A549 (cell line): ENCODE results near the gene BRD3OS.

ENCODE experiments used
- BCL3 ChIP-seq: fragments of >200 bp; sonication (Bioruptor Twin); formaldehyde crosslinking; IDR thresholded peaks from 3 replicates; pipeline ENCODE4 v1.6.1; 2016
- CEBPB ChIP-seq, 2 experiments: fragments of >200 bp in 1 of 2; sonication (Bioruptor Twin) in 1 of 2; formaldehyde crosslinking in 1 of 2; IDR thresholded peaks; 2 replicates each; pipeline ENCODE4 v1.6.1; 2012 to 2016
- EP300 ChIP-seq, 2 experiments: fragments of >200 bp; sonication (Bioruptor Twin); formaldehyde crosslinking; IDR thresholded peaks; 2 replicates in 1 of 2; 3 replicates in 1 of 2; pipeline ENCODE4 v1.6.1; 2016 to 2017
- FOXS1 ChIP-seq: fragments of 250-450 bp; sonication (Bioruptor Pico); IDR thresholded peaks from 2 replicates; pipeline ENCODE4 v1.5.0; 2020; ENCODE audit warnings: mild to moderate bottlenecking, moderate library complexity
- POLR2A ChIP-seq: IDR thresholded peaks from 2 replicates; pipeline ENCODE4 v1.6.1; 2012; ENCODE audit warnings: mild to moderate bottlenecking, low read length
- RARB ChIP-seq: fragments of 250-450 bp; sonication (Bioruptor Pico); IDR thresholded peaks from 2 replicates; pipeline ENCODE4 v1.8.0; 2021; ENCODE audit warnings: mild to moderate bottlenecking, moderate library complexity
- REST ChIP-seq: fragments of 200-600 bp; sonication (generic); IDR thresholded peaks from 2 replicates; pipeline ENCODE4 v1.6.1; 2016; ENCODE audit warnings: antibody characterized with exemption, mild to moderate bottlenecking, moderate library complexity
- TF ChIP-seq, protein P1 (sequence below): fragments of >200 bp; sonication (Bioruptor Twin); formaldehyde crosslinking; IDR thresholded peaks from 3 replicates; pipeline ENCODE4 v1.5.1; 2016
- TF ChIP-seq, protein P2 (sequence below): fragments of 450-650 bp; IDR thresholded peaks from 2 replicates; pipeline ENCODE4 v1.6.1; 2014; ENCODE audit warnings: antibody characterized with exemption

GRCh38 chr9:133989625-133990365 lies 35.5 kb upstream of the BRD3OS start:
- TF ChIP-seq, protein P1, sequence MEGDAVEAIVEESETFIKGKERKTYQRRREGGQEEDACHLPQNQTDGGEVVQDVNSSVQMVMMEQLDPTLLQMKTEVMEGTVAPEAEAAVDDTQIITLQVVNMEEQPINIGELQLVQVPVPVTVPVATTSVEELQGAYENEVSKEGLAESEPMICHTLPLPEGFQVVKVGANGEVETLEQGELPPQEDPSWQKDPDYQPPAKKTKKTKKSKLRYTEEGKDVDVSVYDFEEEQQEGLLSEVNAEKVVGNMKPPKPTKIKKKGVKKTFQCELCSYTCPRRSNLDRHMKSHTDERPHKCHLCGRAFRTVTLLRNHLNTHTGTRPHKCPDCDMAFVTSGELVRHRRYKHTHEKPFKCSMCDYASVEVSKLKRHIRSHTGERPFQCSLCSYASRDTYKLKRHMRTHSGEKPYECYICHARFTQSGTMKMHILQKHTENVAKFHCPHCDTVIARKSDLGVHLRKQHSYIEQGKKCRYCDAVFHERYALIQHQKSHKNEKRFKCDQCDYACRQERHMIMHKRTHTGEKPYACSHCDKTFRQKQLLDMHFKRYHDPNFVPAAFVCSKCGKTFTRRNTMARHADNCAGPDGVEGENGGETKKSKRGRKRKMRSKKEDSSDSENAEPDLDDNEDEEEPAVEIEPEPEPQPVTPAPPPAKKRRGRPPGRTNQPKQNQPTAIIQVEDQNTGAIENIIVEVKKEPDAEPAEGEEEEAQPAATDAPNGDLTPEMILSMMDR: no peak
- TF ChIP-seq POLR2A (no peak), CEBPB (IDR thresholded peaks at IDR 0.05) (no peak), BCL3 (no peak), FOXS1 (CRISPR knock-in tag) (no peak), EP300 (IDR thresholded peaks at IDR 0.05) (no peak), REST (no peak), RARB (CRISPR knock-in tag) (no peak)
- TF ChIP-seq, protein P2, sequence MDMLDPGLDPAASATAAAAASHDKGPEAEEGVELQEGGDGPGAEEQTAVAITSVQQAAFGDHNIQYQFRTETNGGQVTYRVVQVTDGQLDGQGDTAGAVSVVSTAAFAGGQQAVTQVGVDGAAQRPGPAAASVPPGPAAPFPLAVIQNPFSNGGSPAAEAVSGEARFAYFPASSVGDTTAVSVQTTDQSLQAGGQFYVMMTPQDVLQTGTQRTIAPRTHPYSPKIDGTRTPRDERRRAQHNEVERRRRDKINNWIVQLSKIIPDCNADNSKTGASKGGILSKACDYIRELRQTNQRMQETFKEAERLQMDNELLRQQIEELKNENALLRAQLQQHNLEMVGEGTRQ: no peak
